GM18951 (cell line): ENCODE data around the gene PACSIN2.

Experiments
- POLR2A ChIP-seq: IDR thresholded peaks from 4 replicates; pipeline ENCODE4 v1.6.1; 2011; ENCODE audit warnings: mild to moderate bottlenecking; ENCODE audit not compliant: insufficient read length, insufficient read depth; ENCODE audit errors: extremely low read depth
- in situ Hi-C: fragments of 300-500 bp; cut with MboI; formaldehyde crosslinking; loops from one replicate; pipeline ENCODE4 v1.12.0; 2022; ENCODE audit warnings: low sequenced_read_pairs, mixed read lengths, inconsistent platforms; ENCODE audit not compliant: unreplicated experiment

PACSIN2 gene

DNA sequence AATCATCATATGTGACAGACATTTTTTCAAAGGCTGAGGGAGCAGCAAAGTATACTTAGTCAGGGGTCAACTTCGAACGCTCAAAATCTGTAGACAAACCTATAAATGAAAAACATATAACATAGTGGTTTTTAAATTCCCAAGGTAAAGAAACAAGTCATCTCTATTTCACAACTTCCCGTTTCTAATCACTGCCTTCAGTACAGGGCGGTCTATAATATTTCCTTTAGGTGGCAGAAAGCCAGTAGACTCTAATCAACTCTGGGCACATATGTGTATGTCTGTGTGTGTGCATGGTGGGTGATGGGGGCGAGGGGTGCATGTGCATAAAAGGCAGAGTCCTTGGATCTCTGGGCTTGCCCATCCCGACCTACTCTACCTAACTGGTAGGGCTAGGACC is 102.9 kb downstream of the PACSIN2 start:
- TF ChIP-seq POLR2A = no peak
- in situ Hi-C loops = no loop called here

DNA sequence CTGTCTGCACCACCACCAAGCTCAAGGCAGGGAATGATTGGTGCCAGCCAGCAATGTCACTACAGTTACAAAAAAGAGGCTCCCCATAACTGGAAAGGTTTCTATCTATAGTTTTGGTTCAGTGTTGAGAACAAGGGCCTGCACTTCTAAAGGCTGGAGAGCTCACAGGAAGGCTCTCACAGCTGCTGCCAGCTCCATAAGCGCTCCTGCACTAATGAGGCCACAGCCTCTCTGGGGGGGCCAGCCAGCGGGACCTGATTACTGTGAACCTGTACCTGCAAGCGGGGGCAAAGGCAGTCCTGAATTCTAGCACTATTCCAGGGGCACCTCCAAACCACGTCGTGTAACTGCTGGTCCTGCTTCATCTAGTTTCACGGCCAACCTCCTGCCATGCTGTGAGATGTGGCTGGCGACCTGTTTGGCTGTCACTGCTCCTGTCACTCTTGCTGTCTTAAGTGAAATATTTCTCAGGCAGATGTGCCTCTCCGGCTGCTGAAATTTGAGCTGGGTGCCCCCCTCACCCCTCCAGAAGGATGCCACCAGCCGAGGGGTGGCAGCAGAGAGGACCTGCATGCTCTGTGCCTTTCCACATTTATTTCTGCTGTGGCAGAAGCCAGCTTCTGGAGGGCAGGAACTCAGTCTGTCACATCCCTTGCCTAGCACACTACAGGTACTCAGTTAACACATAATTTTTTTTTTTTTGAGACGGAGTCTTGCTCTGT is 104.6 kb downstream of the PACSIN2 start:
- in situ Hi-C loops = no loop called here
- no peak for TF ChIP-seq POLR2A

DNA sequence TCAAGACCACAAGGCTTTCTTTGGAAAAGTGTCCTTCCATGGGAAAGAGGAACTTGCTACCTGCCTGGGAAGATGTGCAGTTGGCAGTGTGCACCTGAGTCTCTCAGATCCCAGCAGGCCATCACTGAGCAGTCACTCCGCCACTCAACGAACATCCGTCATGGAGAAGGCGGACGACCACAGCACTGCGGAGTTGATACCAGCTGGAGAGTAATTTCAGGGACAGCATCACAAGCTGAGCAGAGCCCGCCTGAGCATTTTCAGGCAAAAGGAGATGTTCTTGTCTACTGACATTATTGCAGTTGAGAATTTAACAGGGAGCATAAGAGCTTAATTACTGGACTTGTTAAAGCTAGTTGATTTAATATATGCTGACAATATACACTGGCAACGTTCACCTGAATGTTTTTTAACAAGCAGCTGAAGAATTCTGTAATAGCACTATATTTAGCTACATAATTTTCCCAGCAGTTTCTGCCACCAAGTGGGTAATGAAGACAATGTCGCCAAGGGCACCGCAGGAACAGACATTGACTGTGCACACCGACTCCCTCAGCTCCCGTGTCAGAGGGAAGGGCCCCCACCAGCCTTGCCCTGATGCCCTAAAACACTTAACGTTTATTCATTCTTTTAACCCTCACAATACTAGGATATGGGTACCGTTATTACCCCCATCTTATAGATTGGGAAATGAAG is 105.4 kb downstream of the PACSIN2 start:
- no peak for TF ChIP-seq POLR2A
- in situ Hi-C loops = no loop called here

DNA sequence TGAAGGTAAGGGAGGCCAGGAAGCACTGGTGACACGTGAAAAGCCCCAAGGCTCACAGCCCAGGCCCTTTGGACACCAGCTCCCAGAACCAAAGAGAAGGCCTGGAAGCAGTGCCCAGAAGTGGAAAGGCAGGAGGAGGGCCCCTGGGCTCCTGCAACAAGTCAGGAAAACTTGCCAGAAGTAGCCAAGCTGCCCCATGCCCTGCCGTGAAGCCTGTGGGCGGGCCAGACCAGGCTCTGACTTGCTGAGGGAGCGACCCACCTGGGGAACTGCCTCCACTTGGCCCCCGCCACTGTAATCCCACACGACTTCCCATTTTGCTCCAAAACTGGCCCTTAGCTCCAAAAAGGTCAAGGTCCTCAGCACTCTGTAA is 106.6 kb downstream of the PACSIN2 start:
- in situ Hi-C loops = no loop called here
- no peak for TF ChIP-seq POLR2A

DNA sequence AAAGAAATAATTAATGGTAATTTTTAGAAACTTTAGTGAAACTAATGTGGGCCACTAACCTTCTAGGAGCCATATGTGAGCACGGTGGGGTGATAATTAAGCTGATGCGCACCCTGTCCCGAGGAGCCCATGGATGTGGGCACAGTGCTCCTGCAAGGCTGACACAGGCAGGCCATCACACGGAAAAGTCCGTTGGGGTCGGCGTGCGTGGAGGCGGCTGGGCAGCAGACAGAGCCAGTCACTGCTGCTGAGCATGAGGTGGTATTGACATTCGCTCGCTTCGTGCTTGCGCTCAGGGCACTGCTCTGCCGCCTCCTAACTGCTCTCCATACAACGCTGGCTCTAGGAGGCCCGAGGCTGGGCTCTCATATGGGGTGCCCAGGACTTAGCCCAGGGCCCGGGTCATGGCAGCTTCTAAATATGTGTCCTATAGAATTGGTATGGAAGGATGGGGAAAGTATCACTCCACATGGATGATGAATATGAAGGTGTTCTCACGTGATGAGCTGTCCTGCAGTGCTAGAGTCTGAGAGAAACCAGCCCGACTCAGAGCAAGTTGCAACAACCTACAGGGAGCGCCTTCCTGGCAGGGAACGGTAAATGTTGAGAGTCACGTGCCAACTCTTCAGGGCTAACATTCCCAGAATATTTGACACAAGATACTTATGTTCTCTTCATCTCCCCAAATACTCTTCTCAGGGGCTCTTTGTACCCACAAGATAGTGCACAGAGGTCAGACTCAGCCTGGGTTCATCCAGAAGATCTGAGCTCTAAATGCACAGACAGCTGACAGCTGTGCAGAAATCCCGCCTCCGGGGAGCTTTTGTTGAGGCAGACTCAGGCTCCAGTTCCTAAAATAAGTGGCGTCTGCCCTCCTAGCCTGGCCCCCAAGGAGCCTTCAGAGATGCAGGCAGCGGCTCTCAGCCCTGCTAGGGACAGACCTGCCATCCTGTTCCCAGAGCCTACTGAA is 107.3 kb downstream of the PACSIN2 start:
- TF ChIP-seq POLR2A = no peak
- in situ Hi-C loops = no loop called here

DNA sequence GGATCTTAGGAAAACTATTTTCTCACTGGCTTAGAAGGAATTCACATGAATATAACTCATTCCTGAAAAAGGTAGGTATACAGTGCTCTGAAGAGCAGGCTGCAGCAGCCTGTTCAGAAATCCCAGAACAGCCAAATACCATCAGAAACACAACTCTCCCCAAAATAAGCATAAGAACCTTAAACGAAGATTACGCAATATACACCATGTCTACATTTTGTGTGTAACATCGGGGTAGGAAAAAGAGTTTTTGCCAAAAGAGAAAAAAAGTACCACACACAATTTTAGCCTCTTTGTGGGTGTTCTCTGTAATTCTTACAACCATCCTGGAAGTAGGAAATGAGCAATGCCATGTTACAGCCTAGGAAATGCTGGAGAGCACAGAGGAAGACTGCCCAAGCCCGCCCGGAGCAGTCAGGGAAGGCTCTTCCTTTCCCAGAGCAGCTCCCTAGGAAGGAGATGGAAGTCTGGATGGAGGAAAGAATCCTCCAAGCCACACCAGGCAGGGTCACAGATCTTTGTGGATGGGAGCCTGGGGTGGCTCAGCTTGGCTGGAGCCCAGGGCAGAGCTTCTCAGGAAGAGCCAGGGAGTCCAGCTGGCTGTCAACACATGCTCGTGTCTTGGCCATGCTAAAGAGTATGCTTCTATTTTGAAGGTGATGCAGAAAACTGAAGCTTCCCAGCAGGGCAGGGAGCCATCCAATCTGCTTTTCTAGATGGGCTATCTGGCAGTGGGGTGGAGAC is 108.2 kb downstream of the PACSIN2 start:
- in situ Hi-C loops = no loop called here

DNA sequence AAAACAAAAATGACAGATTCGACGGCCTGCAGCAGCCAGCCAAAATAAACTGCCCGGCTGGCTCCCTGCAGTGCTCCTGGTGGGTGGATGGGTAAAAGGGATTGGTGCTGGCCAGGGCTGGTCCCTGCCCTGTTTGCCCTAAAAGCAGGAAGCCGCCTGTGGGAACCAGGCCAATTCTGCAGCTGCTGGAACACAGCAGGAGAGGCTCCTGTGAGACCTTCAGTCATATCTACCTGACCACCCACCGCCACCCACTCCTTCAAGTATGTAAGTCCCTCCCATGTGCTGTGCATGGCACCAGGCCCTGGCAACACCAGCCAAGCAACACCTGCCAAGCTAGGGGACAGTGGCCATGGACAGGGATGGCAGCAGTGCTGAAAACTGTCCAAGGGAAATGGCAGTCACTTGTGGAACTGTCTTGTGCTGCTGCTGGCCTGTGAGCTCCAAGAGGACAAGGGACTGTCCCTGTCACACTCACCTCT is 109.2 kb downstream of the PACSIN2 start:
- TF ChIP-seq POLR2A = no peak
- in situ Hi-C loops = no loop called here

More for the DNA sequence above, 108.2 kb downstream of the PACSIN2 start:
- no peak for TF ChIP-seq POLR2A

DNA sequence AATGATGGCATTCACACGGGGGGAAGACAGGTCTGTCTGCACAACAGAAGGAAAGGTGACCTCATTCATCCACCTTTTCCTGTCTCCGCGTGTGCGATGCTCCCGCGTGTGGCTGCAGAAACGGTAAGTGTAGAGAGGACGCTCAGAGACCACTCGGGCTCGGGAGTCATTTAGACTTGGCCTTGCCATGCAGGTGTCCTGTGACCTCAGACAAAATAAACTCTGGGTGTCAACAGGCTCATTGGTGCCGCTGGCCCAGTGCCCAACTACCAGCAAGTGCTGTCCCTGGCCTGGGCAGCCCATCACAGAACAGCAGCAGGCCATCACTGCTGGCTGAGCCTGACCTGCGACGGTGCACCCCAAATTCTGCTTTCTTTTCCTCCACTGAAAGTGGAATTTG is 109.7 kb downstream of the PACSIN2 start:
- TF ChIP-seq POLR2A = no peak
- in situ Hi-C loops = no loop called here

DNA sequence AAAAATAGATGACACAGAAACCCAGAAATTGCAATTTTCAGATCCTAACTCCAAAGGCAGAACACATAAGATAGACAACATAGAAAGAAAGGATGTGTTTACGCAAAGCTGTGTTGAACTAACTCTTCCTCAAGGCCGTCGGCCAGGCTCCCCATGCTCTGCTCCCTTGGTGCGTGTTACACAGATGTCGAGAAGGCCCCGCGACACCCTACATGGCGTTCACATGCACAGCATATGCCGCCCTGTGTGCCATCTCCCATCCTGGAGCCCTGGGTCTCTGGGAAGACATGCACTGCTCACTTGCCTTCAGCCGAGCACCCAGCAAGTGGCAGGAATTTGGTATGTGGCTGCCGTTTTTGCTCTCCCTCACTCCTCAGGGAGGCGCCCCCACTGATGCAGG is 110.9 kb downstream of the PACSIN2 start:
- TF ChIP-seq POLR2A = no peak
- in situ Hi-C loops = no loop called here

DNA sequence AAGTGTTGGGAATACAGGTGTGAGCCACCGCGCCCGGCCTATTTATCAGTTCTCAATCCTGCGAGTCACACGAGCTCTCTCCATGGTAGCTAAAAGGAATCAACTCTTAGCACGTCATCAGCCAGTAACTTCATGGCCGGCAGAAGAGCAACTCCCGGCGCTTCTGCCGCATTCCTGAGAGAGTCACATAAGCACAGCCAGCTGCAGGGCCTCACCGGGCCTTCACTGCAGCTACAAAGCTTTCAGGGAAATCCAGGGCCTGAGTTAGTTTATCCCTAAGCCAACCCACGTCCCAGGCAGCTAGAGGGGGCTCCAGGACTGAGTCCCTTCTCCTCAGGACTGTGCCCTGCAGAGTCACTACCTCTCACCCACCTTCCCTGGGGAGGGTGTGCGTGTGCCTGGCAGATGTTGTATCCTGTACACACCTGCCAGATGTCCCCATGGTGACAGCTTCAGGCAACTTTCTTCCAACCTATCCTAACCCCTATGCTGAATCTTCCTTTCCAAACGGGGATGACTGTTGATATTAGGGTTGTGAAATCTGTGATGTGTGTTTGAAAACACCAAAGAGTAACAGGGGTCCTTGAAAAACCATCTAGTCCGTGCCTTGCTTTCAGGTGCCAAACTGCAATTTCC is 112.0 kb downstream of the PACSIN2 start:
- in situ Hi-C loops = no loop called here
- no peak for TF ChIP-seq POLR2A

DNA sequence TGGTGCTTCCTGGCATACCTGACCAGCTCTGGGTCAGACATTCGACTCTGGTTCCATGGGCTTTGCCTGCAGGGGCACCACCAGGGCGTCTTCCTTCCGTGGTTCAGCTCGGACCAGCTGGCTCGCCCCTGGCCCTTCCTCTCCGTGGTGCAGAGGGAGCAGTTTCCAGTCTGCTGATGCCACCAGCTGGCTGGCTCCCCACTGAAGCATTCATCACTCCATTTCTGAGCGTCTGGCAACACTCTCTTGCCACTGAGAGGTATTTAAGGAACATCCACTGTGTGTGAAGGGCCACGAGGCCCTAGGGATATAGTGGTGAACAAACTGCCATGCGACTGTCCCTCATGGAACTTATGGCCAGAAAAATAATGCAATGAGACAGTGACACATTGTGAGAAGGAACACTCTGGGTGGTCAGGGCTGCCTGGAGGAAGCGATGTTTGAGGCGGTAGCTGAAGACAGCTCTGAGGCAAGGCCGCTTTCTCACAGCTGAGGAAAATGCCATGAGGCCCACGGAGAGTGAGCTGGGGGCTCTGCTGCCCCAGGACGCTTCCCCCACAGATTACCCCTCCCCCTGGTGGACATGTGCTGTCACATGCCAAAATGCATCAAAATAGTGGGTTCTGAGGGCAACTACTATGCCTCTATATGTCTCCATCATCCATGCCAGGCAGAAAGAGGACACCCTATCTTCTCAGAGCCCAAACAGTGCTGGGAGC is 113.0 kb downstream of the PACSIN2 start:
- TF ChIP-seq POLR2A = no peak
- in situ Hi-C loops = no loop called here

DNA sequence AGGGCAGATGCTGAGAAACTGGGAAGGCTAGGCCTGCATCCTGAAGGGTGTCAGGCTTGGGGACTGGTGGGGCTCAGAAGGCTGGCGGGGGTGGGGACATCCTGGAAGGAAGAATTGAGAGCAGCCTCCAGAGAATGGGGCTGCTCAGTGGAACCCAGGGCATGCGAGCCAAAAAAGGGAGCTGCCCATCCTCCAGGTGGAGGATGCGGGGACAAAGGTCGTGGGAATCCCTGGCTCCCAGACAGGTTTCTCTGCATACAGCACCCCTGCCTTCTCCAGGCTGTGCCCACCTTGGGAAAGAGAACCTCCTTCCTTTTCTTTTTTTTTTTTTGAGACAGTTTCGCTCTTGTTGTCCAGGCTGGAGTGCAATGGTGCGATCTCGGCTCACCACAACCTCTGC is 117.0 kb downstream of the PACSIN2 start:
- in situ Hi-C loops = no loop called here
- TF ChIP-seq POLR2A = no peak

DNA sequence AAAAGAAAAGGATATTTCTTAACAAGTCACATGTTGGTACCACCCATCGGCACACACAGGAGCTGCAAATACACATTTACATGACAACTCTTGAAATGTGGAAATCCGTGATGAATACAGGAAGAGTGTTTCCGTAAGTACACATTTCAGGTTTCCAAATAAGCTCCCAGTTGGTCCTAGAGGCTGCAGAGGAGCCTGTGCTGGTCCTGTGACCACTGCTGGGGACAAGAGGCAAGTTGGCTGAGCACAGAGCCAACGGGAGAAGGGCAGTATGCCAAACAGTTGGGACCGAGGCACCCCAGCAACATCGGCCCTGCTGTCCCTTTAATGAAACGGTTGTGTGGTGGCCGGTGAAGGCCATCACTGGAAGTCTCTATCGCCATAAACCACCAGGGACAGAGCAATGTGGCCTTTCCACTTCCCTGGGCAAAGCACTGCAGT is 119.4 kb downstream of the PACSIN2 start:
- in situ Hi-C loops = no loop called here
- no peak for TF ChIP-seq POLR2A
